Caki2 (cell line): ENCODE data around the gene JPT2. TPM values are rescaled to one million over a fixed set of nuclear protein-coding genes. Genes with fewer than 3 reads are reported as not detected.

Source experiments
- DNase-seq: peaks from one replicate; pipeline ENCODE4 v3.0.0-alpha.2; 2015; ENCODE audit warnings: low read depth
- in situ Hi-C: cut with HindIII; loops from 2 replicates; pipeline ENCODE4 v1.10.0; 2016; ENCODE audit warnings: low sequenced_read_pairs, low pct_unique_long_range_greater_than_20kb, mixed read lengths
- total RNA-seq: library from RNA; depleted of rRNA; stranded (reverse); fragments of >200 nt; shearing (Covaris generic); gene quantifications from 2 replicates; pipeline ENCODE4 v1.2.3, GENCODE V29; 2014; ENCODE audit warnings: low replicate concordance; rRNA removed

The JPT2 gene
- total RNA-seq, result 257 and 290 TPM in 2 replicates

GRCh38 chr16:1677942-1678499 lies at the start of gene JPT2:
TSS of gene JPT2 (plus strand) at chr16:1678279. CDS start at chr16:1678313, 34 bp downstream.
- DNase-seq, result peak; percentile 99
- in situ Hi-C loops, result no loop called here

GRCh38 chr16:1630450-1631213 lies 47.4 kb upstream of the JPT2 start:
- in situ Hi-C loops, result no loop called here
- no peak for DNase-seq

DNA sequence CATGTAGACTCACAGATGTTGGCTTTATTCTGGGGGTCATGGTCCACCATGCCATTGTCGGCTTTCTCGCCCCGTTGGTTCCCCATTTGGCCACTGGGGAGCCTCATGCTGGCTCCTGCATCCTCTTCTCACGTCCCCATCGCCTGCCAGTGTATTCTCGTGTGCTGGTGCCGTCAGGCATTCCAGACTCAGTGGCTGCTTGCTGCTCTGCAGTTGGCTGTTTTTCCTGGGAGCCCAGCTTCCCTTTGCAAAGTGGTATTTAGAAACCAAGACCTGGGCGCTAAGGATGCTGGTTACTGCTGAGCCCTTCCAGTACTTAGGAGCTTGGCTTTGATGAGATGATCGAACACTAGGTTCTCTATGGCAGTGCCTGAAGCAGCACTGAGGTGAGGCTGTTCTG lies 46.8 kb upstream of the JPT2 start:
- DNase-seq, result no peak
- in situ Hi-C loops, result no loop called here

DNA sequence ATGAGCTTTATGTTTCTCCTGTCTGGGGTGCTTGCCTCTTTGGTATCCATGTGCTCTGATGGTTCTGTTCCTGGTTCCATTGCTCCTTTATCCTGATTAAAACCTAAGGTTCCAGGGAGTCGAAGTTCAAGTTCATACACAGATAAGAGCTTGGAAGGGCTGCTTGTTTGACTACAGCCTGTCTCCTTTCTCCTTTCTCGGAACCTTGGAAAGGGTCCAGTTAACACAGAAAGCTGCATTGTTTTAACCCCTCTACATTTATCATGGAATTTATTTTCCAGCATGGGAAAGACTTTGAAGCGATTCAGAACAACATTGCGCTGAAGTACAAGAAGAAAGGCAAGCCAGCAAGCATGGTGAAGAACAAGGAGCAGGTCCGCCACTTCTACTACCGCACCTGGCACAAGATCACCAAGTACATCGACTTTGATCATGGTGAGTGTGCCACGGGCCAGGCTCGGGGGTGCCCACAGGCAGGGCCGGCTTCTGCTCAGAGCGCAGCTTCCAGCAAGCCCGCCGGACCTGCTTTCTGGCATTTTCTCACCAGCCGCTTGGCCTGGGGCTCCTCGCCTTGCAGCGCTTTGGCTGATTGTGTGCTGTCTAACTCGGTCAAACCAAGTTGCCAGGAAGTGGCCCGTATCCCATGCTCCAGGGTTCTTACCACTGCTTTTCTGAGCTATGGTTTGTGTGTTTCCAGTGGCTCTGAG lies 46.0 kb upstream of the JPT2 start:
- no peak for DNase-seq
- in situ Hi-C loops, result no loop called here

DNA sequence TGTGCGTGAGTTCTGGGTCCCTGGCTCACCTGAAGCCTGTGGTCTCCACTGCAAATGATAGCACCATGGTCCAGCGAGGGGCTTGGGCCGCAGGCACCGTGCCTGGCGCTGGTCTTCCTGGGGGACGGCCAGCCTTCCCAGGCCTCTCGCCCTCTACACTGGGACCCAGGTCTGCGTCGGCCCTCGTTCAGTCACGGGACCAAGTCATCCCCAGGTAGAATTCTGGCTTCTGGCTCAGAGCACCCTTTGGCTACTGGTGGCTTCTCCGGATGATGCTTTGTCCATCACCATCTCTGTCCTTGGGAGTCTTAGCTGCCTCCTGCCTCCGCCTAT lies 45.5 kb upstream of the JPT2 start:
- in situ Hi-C loops, result no loop called here
- no peak for DNase-seq

- DNase-seq, result no peak
- in situ Hi-C loops, result no loop called here
These were observed 44.8 kb upstream of the JPT2 start for GRCh38 chr16:1633310-1633709.

DNA sequence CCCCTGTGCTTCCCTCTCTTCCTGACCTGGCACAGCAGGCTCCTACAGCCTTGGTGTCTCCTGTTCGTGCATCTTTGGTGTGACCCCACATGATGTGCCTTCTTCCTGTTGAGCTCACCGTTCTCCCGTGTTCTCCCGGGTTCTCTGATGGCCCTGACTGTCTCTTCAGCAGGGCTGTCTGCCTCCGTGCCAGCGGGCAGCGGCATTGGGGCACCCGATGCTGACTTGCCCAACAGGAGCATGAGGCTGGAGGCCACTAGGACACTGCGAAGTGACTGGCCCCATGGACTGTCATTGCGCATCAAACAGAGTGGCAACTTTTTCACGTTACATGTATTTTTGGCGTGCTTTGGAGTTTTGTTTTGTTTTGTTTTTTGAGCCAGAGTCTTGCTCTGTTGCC lies 43.5 kb upstream of the JPT2 start:
- in situ Hi-C loops, result no loop called here

DNA sequence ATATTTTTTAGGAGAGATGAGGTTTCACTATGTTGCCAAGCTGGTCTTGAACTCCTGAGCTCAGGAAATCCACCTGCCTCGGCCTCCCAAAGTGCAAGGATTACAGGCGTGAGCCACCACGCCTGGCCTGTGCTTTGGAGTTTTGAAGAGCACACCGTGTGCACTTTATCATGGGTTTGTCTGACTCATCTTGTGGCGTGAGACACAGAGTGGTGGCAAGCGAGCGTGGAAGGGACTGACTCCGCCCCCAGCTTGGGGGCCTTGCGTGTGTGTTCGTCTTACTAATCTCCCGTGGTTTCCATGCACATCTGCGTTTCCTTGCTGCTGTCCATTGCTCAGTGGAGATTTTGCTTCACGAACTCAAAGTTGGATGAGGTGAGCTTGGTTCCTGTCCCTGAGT lies 43.0 kb upstream of the JPT2 start:
- no peak for DNase-seq
- in situ Hi-C loops, result no loop called here

More for the DNA sequence above, 43.5 kb upstream of the JPT2 start:
- no peak for DNase-seq

- no peak for DNase-seq
- in situ Hi-C loops, result no loop called here
These were observed 40.6 kb upstream of the JPT2 start for GRCh38 chr16:1637526-1637925.

GRCh38 chr16:1638757-1639156 lies 39.3 kb upstream of the JPT2 start:
- in situ Hi-C loops, result no loop called here

DNA sequence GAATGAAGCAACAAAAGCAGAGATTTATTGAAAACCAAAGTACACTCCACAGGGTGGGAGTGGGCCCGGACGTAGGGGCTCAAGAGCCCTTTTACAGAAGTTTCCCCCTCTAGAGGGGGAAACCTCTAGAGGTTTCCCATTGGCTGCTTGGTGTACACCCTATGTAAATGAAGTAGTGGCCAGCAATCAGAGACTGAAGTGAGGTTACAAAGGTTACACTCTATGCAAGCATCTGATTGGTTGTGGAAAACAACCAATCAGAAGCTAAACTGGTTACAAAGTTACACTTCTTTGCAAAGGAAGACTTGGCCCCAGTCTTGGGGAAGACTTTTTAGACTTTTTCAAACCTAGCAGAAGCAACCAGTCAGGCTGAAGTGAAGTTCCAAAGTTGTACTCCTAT lies 38.8 kb upstream of the JPT2 start:
- peak; percentile 37 for DNase-seq
- in situ Hi-C loops, result no loop called here

More at GRCh38 chr16:1638757-1639156, 39.3 kb upstream of the JPT2 start:
- DNase-seq, result no peak

DNA sequence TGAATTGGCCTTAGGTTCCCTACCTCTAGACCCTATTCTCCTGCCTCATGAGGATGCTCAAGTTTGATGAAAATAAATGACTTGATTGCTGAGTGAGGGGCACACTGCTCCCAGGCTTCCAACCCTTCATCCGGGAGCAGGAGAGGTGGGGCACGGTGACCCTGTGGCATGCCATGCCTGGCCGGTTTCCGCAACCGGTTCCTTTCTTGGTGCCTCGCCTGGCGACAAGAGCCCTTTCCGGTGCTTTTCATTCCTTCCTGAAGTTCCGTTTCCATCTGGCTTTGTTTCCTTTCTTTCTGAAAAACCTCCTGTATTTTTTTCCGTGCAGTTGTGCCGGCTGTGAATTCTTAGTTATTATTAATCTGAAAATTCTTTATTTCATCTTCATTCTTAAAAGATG lies 38.2 kb upstream of the JPT2 start:
- no peak for DNase-seq
- in situ Hi-C loops, result no loop called here

DNA sequence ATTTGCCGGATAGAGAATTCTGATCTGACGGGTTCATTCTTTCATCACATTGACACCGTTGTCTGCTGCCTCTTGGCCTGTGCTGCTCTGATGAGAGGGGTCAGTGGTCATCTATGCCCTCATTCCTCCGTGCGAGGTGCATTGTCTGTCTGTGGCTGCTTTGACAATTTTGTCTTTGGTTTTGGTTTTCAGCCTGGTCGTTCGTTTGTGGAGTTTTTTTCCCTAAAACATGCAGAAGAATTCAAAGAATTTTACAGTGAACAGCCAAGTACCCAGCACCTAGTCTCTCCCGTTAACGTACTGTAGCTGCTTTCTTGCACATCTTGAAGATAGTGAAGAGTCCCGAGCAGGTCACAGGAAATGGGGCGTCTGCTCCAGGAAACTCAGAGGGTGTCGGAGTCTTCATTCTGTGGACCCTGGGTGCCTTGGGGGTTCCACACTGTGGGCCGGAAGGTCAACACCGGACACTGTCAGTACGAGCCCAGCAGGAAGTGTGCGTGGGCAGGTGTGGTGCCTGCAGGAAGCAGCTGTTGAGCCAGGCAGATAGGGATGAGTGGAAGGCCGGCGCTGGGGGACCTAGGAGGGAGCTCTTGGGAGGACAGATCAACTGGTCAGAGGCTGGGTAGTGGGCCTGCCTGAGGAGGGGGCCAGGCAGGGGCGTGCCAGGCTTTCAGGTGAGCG lies 37.7 kb upstream of the JPT2 start:
- no peak for DNase-seq
- in situ Hi-C loops, result no loop called here

DNA sequence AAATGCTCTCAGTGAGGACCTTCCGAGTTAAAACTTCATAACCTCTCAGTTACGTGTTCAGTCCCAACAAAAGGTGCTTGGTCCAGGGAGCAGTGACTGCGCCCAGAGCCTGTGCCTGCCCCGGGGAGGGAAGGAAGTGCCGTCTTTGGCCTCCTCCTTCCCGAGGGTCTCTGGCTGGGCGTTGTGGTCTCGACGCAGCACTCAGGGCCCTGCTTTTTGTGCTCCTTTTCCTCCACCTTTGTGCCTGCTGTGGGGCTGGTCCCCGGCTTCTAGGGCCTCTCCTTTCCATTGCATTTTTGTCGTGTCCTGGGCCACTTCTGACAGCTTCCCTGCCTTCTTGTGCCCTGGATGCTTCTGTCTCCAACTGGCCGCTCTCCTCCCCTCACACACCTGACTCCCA lies 36.8 kb upstream of the JPT2 start:
- no peak for DNase-seq

DNA sequence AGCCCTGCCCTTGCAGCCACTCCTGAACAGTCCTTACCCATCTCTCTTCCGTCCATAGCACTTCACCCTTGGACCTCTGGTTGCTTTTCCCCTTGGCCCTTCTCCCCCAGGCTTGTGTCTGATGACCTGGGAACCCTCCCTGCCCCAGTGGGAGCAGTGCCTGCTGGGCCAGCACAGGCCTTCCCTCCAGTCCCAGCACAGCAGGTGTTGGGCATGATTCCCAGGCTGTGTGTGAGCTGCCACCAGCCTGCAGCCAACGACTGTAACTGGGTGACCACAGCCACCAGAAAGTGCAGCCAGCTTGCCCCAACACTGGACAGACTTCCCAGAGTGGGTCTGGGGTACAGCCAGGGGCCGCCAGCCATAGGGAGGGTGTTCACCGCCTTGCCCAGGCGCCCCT lies 35.9 kb upstream of the JPT2 start:
- DNase-seq, result no peak
- in situ Hi-C loops, result no loop called here

More for the DNA sequence above, 36.8 kb upstream of the JPT2 start:
- in situ Hi-C loops, result no loop called here

DNA sequence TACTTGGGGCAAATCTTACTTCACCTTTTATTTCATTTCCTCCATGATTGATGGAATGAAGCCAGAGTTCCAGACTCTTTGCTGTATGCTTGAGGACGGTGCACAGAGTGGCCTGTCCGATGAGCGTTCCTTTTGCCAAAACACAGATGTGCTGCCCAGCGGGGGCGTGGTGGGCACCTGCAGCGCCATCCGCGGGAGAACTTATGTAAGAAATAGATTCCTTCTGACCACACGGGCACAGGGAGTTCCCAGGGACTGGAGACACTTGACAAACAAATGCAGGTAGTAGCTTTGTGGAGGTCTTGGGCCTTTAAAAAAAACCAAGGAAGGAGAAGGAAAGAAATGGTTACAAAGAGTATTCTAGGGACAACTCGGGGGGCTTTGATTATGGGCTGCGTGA lies 35.3 kb upstream of the JPT2 start:
- no peak for DNase-seq
- in situ Hi-C loops, result no loop called here

GRCh38 chr16:1643521-1643920 lies 34.6 kb upstream of the JPT2 start:
- in situ Hi-C loops, result no loop called here
- no peak for DNase-seq

GRCh38 chr16:1645914-1646525 lies 32.1 kb upstream of the JPT2 start:
- DNase-seq, result peak; percentile 64
- in situ Hi-C loops, result no loop called here

- DNase-seq, result no peak
- in situ Hi-C loops, result no loop called here
These were observed 30.2 kb upstream of the JPT2 start for GRCh38 chr16:1647856-1648255.
